ENCODE results near the gene MLH1.

The MLH1 gene

GRCh38 chr3:37058117-37058516 is 64.8 kb downstream of the MLH1 start:
- TF ChIP-seq, protein P1, sequence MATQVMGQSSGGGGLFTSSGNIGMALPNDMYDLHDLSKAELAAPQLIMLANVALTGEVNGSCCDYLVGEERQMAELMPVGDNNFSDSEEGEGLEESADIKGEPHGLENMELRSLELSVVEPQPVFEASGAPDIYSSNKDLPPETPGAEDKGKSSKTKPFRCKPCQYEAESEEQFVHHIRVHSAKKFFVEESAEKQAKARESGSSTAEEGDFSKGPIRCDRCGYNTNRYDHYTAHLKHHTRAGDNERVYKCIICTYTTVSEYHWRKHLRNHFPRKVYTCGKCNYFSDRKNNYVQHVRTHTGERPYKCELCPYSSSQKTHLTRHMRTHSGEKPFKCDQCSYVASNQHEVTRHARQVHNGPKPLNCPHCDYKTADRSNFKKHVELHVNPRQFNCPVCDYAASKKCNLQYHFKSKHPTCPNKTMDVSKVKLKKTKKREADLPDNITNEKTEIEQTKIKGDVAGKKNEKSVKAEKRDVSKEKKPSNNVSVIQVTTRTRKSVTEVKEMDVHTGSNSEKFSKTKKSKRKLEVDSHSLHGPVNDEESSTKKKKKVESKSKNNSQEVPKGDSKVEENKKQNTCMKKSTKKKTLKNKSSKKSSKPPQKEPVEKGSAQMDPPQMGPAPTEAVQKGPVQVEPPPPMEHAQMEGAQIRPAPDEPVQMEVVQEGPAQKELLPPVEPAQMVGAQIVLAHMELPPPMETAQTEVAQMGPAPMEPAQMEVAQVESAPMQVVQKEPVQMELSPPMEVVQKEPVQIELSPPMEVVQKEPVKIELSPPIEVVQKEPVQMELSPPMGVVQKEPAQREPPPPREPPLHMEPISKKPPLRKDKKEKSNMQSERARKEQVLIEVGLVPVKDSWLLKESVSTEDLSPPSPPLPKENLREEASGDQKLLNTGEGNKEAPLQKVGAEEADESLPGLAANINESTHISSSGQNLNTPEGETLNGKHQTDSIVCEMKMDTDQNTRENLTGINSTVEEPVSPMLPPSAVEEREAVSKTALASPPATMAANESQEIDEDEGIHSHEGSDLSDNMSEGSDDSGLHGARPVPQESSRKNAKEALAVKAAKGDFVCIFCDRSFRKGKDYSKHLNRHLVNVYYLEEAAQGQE (IDR thresholded peaks at IDR 0.05; ENCODE audit: insufficient read depth in 1 of 2, low read depth in 2 of 2, low read length in 2 of 2) = no peak

GRCh38 chr3:37064747-37065146 is 71.4 kb downstream of the MLH1 start:
- no peak for TF ChIP-seq SIN3A (IDR thresholded peaks at IDR 0.05; ENCODE audit: borderline replicate concordance, insufficient read depth, low read length)
- TF ChIP-seq TAF1 (IDR thresholded peaks at IDR 0.05; ENCODE audit: borderline replicate concordance, insufficient read depth, low read length) = no peak
- TF ChIP-seq FOXP2 (optimal IDR thresholded peaks at IDR 0.05; ENCODE audit: borderline replicate concordance, extremely low read depth, extremely low read length, insufficient read depth) = no peak

- TF ChIP-seq POLR2AphosphoS5 (IDR thresholded peaks at IDR 0.05; ENCODE audit: low read depth, low read length) (no peak), TAF1 (IDR thresholded peaks at IDR 0.05; ENCODE audit: borderline replicate concordance, insufficient read depth, low read length) (no peak), FOXP2 (optimal IDR thresholded peaks at IDR 0.05; ENCODE audit: borderline replicate concordance, extremely low read depth, extremely low read length, insufficient read depth) (no peak), SIN3A (IDR thresholded peaks at IDR 0.05; ENCODE audit: borderline replicate concordance, insufficient read depth, low read length) (no peak)
- TF ChIP-seq, protein P1 (IDR thresholded peaks at IDR 0.05; ENCODE audit: insufficient read depth in 1 of 2, low read depth in 2 of 2, low read length in 2 of 2) = no peak
Measured at GRCh38 chr3:37067577-37067976, 74.3 kb downstream of the MLH1 start.

DNA sequence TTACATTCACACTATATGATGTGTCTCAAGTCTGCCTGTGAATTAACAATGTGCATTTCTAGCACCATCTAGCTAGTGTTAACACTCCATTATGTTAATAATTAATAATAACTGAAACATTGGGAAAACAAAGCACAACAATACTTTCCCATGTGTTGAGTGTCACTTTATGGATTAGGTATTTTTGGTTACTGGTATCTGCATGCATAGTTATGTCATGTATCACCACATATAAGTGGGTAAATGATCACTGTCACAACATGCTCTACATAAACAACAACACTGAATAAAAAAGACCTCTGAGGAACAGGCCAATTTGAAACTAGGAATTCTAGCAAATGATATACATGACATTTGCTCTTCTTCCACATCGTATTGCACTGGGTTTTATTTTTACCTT is 74.7 kb downstream of the MLH1 start:
- TF ChIP-seq SIN3A (IDR thresholded peaks at IDR 0.05; ENCODE audit: borderline replicate concordance, insufficient read depth, low read length) = no peak
- TF ChIP-seq FOXP2 (optimal IDR thresholded peaks at IDR 0.05; ENCODE audit: borderline replicate concordance, extremely low read depth, extremely low read length, insufficient read depth) = no peak
- TF ChIP-seq, protein P1 (IDR thresholded peaks at IDR 0.05; ENCODE audit: insufficient read depth in 1 of 2, low read depth in 2 of 2, low read length in 2 of 2) = no peak
- TF ChIP-seq TAF1 (IDR thresholded peaks at IDR 0.05; ENCODE audit: borderline replicate concordance, insufficient read depth, low read length) = no peak
- no peak for TF ChIP-seq POLR2AphosphoS5 (IDR thresholded peaks at IDR 0.05; ENCODE audit: low read depth, low read length)

- TF ChIP-seq TAF1 (IDR thresholded peaks at IDR 0.05; ENCODE audit: borderline replicate concordance, insufficient read depth, low read length) (no peak), SIN3A (IDR thresholded peaks at IDR 0.05; ENCODE audit: borderline replicate concordance, insufficient read depth, low read length) (no peak), POLR2AphosphoS5 (IDR thresholded peaks at IDR 0.05; ENCODE audit: low read depth, low read length) (no peak), FOXP2 (optimal IDR thresholded peaks at IDR 0.05; ENCODE audit: borderline replicate concordance, extremely low read depth, extremely low read length, insufficient read depth) (no peak)
- TF ChIP-seq, protein P1 (IDR thresholded peaks at IDR 0.05; ENCODE audit: insufficient read depth in 1 of 2, low read depth in 2 of 2, low read length in 2 of 2) = no peak
Measured at GRCh38 chr3:37071921-37072320, 78.6 kb downstream of the MLH1 start.
